Measurements from ENCODE around the gene OPTC. TPM values are rescaled to one million over a fixed set of nuclear protein-coding genes. Genes with fewer than 3 reads are reported as not detected.

OPTC gene
- total and polyA plus RNA-seq, 2 of the 13 experiments (the other 11 are each of a cell fraction or from before 2014, with no cell fraction given): not detected

GRCh38 chr1:203499643-203500278 lies 5.8 kb downstream of the OPTC start:
- Histone ChIP-seq H2AFZ (ENCODE audit: low read length) (no peak overlapping the region), H3K27me3 (ENCODE audit: control insufficient read depth in 1 of 2, insufficient read depth in 2 of 2, low read length in 2 of 2) (peaks cover 0 to 6% of the 10 kb centered on the region in 2 experiments; a peak in 1 of 5 replicates), H3K27ac (ENCODE audit: extremely low read length, insufficient read depth, low read length) (no peak overlapping the region), H3K79me2 (ENCODE audit: insufficient read depth, low read length) (no peaks in the 10 kb centered on the region), H4K20me1 (ENCODE audit: insufficient read depth, low read length) (no peaks in the 10 kb centered on the region), H3K4me2 (ENCODE audit: low read depth, low read length) (no peak overlapping the region), H3K9me3 (ENCODE audit: low read length) (no peaks in the 10 kb centered on the region), H3K36me3 (replicated peaks in 1 of 2; ENCODE audit: control insufficient read depth in 1 of 2, insufficient read depth in 2 of 2, low read length in 2 of 2) (no peaks in the 10 kb centered on the region), H3K4me1 (ENCODE audit: insufficient read depth, low read length) (no peaks in the 10 kb centered on the region), H3K9ac (ENCODE audit: insufficient read depth, low read depth, low read length) (no peak overlapping the region), H3K4me3 (replicated peaks in 1 of 3; ENCODE audit: insufficient read depth in 1 of 3, low read depth in 2 of 3, low read length in 3 of 3) (no peak overlapping the region)
- intact Hi-C loops (cut with micrococcal nuclease; ENCODE audit: unreplicated experiment) (no loop called here), in situ Hi-C loops (cut with HindIII; ENCODE audit: extremely low pct_ligation_motif_present, low pct_unique_long_range_greater_than_20kb) (loop anchor here (5.0 kb wide), 1 partner anchor 203 kb away; no protein-coding TSS in a partner anchor)
- WGBS (ENCODE audit: low lambda C conversion rate): 22% methylated on average over 7 of the region's 7 CpGs
- CTCF ChIA-PET (ENCODE audit: low intra/inter-chr PET ratio, low total read pairs): no interaction called here
- DNase-seq (ENCODE audit: low spot score) (no peak), ATAC-seq (no peak), FAIRE-seq (no peak)
- no TSS peak for BruUV-seq (replicated peaks)
- no peak for TF ChIP-seq ZNF230 (CRISPR knock-in tag; IDR thresholded peaks at IDR 0.05)
- TF ChIP-seq ZNF510 (CRISPR knock-in tag; IDR thresholded peaks at IDR 0.05; ENCODE audit: low read depth): no peak
- no peak for TF ChIP-seq SNAI1 (CRISPR knock-in tag; IDR thresholded peaks at IDR 0.05; ENCODE audit: borderline replicate concordance)
- TF ChIP-seq ZNF138 (CRISPR knock-in tag; IDR thresholded peaks at IDR 0.05; ENCODE audit: low read depth): no peak
- TF ChIP-seq ZBTB7B (CRISPR knock-in tag; IDR thresholded peaks at IDR 0.05): no peak
- TF ChIP-seq FUBP1 (CRISPR knock-in tag; IDR thresholded peaks at IDR 0.05; ENCODE audit: borderline replicate concordance): no peak
- no peak for TF ChIP-seq FOSL2 (CRISPR knock-in tag; IDR thresholded peaks at IDR 0.05)
- no peak for TF ChIP-seq KAT8 (CRISPR knock-in tag; IDR thresholded peaks at IDR 0.05)
- TF ChIP-seq RARG (CRISPR knock-in tag; IDR thresholded peaks at IDR 0.05; ENCODE audit: low read depth): no peak
- no peak for TF ChIP-seq SETDB1 (CRISPR knock-in tag; IDR thresholded peaks at IDR 0.05; ENCODE audit: borderline replicate concordance)
- TF ChIP-seq ARID3A (IDR thresholded peaks at IDR 0.05; ENCODE audit: low read depth, low read length): no peak
- no peak for TF ChIP-seq ZNF580 (CRISPR knock-in tag; IDR thresholded peaks at IDR 0.05; ENCODE audit: borderline replicate concordance, low read depth)
- no peak for TF ChIP-seq SMC3 (IDR thresholded peaks at IDR 0.05; ENCODE audit: low read length)
- no peak for TF ChIP-seq KLF11 (CRISPR knock-in tag; IDR thresholded peaks at IDR 0.05)
- TF ChIP-seq ZNF143 (CRISPR knock-in tag; IDR thresholded peaks at IDR 0.05): no peak
- no peak for TF ChIP-seq ZNF576 (CRISPR knock-in tag; IDR thresholded peaks at IDR 0.05)
- POLR2A ChIA-PET: no interaction called here

Data from HepG2 (cell line).